TTC549 (cell line): Measurements from ENCODE around the gene HMX2.
"Not testable (repeated sequence)": the region's sequence is repeated elsewhere in the genome, so short reads cannot be mapped to it uniquely, and the experiment has no call there.

Experiments
- FAIRE-seq: peaks from 2 replicates; lab custom pipeline; 2012; peaks lifted over from hg19 to GRCh38; lab: Jason Lieb, UNC

The HMX2 gene

DNA sequence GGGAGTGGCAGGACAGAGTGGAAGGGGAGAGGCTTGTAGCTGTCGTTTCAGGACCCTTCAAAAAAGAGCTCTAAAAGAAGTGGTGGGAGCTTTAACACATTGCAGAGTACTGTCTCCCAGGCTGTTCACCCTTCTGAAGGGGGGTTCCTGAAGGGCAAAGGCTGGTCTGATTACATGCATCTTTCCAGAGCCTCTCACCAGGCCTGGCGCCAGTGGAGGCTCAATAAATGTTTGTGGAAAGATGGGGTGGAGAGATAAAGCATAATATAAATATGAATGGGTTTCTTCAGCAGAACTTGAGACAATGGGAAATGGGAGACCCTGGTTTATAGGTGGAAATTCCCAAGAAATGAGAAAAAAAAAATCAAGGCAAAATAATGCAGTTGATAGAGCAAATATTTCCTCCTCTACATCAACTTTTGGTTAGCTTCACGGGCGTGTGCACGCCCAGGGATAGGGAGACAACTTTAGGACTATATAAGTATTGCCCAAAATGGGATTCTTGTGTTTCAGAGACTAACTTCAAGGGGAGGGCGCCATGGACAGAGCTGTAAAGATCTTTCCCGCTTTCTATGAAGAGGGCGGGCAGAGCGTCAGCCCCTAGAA lies 5.7 kb downstream of the HMX2 start:
- no peak for FAIRE-seq

DNA sequence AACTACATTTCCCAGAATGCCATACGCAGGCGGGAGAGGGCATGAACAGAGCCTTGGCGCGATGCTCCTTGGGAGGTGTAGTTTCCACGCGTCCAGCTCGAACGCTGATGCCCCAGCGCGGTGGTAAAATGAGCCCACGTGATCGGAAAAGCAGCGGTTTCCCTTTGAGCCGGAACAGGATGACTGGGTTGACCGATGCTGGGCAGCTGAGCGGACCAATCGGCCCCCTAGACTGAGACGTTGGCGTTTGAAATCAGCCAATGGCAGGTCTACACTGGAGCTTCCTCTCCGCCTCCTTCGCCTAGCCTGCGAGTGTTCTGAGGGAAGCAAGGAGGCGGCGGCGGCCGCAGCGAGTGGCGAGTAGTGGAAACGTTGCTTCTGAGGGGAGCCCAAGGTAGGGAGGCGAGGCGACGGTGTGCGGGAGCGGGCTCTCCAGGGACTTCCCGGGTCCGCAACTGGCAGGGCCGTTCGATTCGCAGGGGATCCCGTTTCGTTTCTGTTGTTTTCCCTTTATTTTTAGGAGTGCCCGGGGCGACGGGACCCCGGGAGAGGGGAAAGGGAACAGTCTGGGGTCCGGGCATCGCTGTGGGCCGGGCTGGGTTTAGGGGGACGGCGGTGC lies 6.3 kb downstream of the HMX2 start, which contains the start of gene BUB3:
TSS of gene BUB3 (plus strand) at position 311 of the 619 bp plus-strand sequence. CDS start 516 bp downstream, outside the sequence.
- peak; percentile 97 for FAIRE-seq

GRCh38 chr10:123154711-123155505 lies 7.0 kb downstream of the HMX2 start:
- FAIRE-seq: no peak

DNA sequence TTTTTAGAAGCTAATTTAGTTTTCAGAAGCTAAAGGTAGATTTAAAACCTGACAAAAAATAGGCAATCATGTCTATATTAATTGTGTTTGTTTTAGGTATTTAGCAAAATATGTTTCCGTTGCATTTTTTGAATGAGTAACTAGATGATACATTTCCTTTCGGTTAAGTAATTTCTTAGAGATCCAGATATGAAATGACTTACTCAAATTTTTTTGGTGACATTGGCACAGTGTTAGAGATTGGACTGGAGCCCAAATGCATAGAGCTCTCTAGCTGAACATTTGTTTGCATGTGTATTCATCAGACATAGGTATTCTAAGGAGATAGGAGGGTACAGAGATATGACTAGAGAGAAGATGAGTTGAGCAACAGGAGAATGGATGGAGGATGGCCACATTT lies 8.1 kb downstream of the HMX2 start:
- no peak for FAIRE-seq

DNA sequence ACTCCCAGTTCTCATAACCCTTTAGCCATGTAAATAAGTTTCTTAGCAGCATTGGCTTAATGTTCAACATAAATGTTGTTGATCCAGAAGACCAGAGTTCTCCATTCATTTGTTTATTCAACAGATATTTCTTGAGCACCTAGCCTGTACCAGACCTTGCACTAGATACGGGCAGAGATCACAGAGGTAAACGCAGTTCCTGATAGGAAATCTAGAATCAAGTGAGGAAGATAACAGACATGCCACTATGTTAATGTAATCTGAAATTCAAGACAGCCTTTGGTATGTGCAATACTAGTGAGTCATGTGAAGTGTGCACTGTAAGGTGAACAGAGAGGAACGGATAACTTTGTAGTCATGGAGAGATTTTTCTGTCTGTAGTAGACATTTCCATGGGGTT lies 9.3 kb downstream of the HMX2 start:
- no peak for FAIRE-seq

GRCh38 chr10:123158682-123159081 lies 10.7 kb downstream of the HMX2 start:
- no peak for FAIRE-seq

- no peak for FAIRE-seq
Measured at GRCh38 chr10:123160311-123160980, 12.5 kb downstream of the HMX2 start.

GRCh38 chr10:123164319-123164718 lies 16.4 kb downstream of the HMX2 start:
- FAIRE-seq: no peak

GRCh38 chr10:123165445-123166072 lies 17.6 kb downstream of the HMX2 start:
- no peak for FAIRE-seq

- no peak for FAIRE-seq
Measured at GRCh38 chr10:123166618-123167017, 18.7 kb downstream of the HMX2 start.

DNA sequence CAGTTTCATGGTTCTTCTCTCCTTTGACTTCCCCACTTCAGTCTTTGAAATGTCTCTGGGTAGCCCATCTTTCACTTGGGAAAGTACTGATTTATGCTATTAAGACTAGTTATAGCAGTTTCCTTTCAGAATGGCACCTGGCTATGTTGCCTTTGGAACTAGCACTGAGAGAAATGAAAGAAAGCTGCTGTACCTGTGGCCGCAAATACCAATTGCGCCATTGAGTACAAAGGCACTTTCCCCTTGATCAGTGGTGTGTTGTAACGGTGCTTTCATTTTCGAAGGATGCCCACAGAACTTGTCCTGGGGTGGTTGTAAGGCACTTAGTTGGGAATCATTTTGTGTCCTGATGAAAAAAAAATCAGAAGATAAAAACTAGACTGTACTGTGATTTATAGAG lies 23.0 kb downstream of the HMX2 start:
- FAIRE-seq: no peak

DNA sequence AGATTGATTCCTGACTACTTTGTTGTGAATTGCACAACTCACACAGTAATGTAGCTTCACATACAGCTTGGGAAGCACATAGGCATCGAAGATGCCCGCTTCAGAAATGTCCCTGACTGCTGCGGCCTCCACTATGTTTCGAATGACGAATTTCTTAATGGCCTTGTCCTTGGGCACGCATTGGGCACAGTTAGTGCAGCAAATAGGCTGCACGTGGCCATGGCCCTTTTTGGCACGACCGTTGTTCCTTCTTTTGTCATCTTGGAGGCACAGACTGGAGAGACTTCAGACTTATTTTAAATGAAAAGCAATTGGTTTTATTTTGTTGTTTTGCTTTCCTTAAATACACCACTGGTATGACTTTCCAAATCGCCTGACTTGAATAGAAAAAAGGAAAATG lies 23.7 kb downstream of the HMX2 start:
- not testable (repeated sequence) for FAIRE-seq

GRCh38 chr10:123175389-123176387 lies 27.8 kb downstream of the HMX2 start:
- FAIRE-seq: no peak

DNA sequence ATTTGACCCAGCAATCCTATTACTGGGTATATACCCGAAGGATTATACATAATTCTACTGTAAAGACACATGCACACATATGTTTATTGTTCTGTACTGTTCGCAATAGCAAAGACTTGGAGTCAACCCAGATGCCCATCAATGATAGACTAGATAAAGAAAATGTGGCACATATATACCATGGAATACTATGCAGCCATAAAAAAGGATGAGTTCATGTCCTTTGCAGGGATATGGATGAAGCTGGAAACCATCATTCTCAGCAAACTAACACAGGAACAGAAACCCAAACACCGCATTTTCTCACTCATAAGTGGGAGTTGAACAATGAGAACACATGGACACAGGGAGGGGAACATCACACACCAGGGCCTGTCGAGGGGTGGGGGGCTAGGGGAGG lies 30.5 kb downstream of the HMX2 start:
- FAIRE-seq: not testable (repeated sequence)

- FAIRE-seq: no peak
Measured at GRCh38 chr10:123180101-123181090, 32.5 kb downstream of the HMX2 start.

- FAIRE-seq: no peak
Measured at GRCh38 chr10:123183724-123184123, 35.8 kb downstream of the HMX2 start.

DNA sequence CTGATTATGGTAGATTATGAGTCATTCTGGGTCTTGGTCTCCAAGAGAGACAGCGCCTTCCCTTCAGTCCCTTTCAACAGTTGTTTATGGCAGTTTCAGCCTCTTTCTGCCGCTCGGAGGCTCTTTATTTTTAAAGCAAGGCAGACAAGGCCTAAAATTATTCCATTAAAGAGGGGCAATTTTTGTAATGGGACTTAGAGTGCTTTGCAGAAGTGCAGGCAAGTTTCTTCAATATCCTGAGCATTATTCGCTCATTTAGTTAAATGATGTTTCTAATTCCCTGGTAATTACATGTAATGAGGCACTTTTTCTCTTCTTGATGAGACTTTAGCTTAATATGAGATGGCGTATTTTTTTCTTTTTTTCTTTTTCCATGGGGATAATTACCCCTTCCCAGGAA lies 39.8 kb downstream of the HMX2 start:
- FAIRE-seq: no peak

DNA sequence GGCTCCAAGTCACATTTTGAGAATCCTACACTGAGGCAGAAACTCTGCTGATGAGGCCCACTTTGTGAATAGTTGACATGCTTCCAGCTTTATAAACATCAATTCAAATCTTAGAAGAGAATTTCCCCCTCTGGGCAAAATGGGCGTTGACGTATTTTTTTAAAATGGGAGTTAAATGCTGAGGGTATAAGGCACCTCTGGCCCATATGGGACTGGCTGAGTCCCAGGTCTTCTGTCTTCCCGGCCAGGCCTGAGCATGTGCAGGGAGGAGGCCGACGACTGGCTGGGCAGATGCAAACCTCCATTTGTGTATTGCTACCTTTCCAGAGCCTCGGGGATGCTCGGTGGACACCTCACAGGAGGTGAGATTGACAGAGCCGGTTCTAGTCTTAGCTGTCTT lies 44.0 kb downstream of the HMX2 start:
- no peak for FAIRE-seq

- FAIRE-seq: no peak
Measured at GRCh38 chr10:123194056-123194455, 46.1 kb downstream of the HMX2 start.
